ENCODE measurements around the gene NEURL4.

Gene NEURL4

DNA sequence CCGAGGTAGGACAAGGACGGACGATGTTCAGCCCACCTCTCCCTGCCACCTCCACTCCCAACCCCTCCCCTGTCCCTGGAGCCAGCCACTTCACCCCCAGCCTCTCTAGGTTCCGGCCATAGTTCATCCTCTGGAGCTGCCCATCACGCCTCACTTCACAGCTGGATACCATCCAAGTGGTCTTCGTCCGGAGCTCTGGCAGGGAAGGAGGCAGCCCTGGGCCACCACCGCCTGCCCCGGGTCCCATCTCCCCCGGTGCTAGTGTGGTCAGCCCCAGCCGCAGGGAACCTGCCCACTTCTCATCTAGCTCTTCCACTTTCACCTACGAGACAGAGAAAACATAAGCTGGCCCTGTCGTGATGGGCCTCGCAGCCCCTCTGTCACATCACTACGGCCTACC lies 7.7 kb downstream of the NEURL4 start:
- no peak for DNase-seq

DNA sequence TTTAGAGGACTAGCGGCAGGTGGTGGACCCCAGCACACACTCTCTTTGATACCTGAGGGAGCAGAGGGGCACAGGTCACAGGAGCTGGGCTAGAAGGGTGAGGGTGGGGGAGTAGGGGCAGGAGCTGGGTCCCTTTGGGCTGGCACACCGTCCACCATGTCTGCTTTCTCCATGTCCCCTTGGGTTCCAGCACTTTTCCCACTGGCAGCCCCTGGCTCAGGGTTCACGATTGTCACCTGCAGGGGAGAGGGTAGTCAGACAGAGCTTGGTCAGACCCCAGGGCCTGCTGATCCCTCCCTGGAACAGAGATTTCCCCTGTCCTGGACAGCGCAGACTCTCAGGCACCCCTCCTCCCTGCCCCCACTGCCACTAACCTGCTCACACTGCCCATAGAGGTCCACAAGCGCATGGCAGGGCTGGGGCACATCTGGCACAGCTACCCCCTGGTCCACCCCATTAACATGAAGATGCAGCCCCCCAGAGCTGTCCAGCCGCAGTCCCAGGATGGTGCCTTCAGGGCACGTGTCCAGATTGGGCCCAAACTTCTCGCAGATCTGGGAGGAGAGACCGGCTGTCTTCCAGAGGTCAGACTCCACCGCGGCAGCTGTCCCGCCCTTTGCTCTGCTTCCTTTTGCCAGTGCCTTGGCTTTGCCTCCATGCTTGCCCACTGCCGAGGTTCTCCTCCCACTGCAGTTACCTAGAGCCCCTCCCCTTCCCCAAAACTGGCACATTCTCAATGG lies 10.8 kb downstream of the NEURL4 start:
- no peak for DNase-seq

DNA sequence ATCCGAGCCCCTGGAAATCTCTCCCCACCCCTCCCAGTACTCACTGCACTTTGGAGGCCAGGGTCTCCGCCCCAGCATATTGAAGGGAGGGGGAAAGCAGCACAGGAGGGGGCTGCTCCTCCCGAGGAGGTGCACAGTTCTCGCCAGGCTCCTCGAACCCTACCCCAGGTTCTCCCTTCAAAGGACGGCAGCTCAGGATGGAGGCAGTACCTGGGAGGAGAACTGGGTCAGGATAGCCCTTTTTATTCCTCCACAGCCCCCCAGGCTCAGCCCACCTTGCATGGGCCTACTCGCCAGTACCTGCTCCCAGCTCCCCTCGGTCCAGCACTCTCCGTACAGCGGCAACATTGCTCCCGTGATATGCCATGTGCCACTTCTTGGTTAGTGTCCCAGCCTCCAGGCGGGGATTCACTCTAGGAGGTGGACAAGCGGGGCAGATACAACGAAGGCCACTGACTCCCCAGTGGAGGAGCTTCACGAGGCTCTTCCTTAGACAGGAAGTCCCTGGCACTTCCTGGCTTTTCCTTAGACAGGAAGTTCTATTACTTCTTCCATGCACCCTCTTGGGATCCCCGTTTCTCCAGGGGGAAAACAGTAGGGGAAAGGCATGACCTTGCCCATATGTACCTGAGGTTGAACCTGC lies 11.9 kb downstream of the NEURL4 start:
- no peak for DNase-seq

DNA sequence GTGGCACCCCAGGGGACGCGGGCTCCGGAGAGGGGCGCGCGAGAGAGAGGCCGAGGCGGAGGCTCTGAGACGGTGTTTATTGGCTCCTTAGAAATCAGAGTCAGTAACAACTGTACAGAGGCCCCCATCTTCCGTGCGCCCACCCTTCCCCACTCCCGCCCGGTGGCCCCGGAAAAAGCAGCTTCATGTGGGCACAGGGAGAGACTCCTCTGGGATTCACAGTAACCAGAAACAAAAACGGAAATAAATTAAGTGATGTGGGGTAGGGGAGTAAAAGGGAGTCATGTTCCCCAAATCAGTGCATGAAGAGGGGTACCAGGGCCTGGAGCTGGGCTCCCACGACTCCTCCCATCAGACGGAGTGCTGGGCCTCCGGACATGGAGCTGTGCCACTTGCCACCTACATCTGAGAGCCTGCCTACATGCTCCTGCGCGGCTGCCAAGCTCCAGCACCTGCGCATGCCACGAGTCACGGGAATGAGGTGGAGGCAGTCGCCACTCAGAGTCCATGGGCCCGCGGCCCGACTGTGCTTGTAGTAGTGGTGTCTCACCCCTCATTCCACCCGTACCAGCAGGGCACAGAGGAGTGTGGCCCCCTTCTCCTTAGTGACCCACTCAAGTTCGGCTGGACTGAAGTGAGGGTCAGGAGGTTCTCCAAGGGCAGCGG lies 13.4 kb downstream of the NEURL4 start:
- DNase-seq: no peak

GRCh38 chr17:7314719-7315569 lies 14.2 kb downstream of the NEURL4 start, which contains the start of gene GPS2:
GPS2 (minus strand) TSS chr17:7315360; CDS start chr17:7315052, 308 bp downstream.
- DNase-seq: peak; percentile 96

DNA sequence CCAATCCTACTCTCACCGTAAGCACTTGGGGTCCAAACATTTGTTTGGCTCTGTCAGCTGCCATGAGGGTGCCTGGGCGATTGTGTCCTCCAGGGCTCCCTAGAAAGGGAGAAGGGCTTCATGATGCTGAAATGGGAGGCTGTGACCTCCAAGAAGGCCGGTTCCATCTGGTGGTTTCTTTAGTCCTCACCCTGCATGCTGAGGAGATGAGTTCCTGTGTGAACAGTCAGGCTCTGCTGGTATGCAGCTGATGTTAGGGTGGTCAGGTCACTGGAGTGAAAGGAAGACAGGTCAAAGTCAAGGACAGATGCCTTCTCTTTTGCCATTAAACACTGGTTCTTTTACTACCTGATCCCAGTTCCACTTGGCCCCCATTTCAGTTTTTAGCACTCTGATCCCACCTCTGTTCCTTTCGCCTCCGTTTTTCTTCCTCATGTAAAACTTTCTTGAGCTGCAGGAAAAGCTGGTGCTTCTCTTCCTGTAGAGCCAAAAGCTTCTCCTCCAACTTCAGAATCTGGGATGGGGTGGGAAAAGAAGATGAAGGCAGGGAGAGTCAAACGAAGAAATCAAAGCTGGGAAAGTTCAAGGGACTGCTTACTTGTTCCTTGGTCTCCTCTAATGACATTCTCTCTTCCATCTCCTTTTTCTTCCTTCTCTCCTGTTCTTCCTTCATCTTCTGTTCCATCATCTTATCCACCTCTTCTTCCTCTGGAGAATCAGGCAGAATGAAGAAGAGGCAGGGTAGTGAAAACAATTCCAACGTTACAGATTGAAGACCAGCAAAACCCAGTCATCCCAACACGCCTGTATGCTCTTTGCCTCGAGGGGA lies 15.0 kb downstream of the NEURL4 start:
- peak; percentile 45 for DNase-seq

DNA sequence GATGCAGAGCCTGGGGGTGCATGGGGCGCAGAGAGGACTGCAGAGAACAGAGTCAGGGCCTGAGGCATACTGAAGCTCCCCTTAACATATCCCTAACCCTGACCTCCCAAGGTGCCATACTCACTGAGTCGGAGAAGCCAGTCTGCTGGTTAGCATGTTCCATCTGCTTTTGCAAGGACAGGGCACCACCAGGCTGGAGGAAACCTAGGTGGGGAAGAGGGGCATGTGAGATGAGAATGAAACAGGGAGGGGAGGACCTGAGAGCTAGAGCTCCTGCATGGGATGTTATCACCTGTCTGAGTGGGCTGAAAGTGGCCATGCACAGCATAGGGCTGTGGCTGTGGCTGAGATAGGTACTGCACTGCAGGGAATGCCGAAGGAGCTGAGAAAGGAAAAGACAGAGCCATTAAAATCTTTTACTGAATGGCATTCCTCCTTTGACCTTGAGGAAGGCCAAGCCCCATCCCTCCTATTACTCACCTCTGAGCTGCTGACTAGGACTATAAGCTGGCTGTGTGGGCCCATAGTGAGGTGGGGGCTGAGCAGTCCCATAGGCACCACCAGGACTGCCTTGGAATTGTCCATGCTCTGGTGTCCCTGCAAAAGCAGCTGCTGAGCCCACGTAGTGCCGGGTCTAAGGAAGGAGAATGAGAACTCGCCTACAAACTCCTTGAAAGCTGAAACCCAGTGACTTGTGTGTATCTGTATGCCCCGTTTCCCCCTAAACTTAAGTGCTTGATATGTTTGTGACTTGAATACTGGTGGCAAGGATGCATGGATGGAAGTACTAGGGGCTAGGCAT lies 15.8 kb downstream of the NEURL4 start:
- DNase-seq: peak; percentile 49

DNA sequence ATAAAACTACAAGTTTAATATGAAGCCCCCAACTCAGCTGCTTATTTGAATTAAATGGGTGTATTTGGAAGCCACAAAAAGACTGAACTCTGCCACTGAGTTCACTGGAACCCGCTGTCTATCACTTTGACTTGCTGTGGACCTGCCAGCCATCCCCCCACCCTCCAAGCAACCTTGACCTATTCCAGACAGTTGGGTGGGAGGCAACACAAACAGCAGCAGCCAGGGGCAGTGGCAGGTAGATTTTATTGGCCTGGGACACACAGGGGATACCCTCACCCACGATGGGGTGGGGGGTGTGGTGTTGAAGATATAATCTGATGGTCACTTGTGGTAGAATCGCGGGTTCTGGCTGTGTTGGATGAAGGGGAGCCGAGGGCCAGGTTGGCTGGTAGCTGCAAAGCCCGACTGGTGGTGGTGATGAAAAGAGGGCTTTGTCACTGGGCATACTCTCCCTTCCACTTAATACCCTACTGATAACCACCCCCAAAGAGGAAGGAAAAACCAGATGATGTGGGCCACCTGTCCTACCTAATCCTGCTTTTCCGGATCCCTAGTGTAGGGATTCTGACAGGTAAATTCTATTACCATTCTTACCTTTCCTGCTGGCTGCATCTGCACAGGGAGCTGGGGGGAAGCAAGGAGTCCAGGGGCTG lies 16.6 kb downstream of the NEURL4 start:
- DNase-seq: no peak

DNA sequence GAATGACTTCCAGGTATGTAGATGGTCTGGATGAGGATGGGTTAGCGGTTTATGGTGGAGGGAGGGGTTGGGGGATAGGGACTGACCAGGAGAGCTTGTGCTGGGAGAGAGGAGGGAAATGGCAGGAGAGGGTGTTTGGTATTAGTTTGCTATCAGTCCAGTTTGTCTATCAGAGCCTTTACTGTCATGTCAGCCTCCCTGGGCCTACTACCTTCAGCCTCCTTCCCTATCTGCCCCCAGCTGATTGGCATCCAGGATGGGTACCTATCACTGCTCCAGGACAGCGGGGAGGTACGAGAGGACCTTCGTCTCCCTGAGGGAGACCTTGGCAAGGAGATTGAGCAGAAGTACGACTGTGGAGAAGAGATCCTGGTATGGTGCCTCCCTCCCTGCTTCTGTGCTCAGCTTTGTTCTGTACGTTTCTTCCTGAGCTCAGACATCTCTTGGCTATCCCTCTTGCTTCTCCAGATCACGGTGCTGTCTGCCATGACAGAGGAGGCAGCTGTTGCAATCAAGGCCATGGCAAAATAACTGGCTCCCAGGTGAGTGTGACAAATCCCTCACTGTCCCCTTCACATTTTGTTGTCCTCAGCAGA lies 17.9 kb downstream of the NEURL4 start:
- DNase-seq: no peak

DNA sequence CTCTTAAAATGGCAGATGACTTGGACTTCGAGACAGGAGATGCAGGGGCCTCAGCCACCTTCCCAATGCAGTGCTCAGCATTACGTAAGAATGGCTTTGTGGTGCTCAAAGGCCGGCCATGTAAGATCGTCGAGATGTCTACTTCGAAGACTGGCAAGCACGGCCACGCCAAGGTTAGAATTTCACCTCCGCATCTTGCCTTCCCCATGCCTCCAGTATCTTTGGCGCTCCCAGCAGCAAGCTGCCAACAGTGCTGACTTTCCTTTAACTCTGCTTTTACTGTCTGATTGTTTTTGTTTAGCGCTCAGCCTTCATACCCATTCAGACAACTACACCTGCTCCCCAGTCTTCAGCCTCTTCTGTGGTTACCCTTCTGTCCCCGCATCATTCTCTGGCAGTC lies 19.5 kb downstream of the NEURL4 start:
- no peak for DNase-seq

- peak; percentile 83 for DNase-seq
Measured at GRCh38 chr17:7308625-7309433, 20.3 kb downstream of the NEURL4 start.

DNA sequence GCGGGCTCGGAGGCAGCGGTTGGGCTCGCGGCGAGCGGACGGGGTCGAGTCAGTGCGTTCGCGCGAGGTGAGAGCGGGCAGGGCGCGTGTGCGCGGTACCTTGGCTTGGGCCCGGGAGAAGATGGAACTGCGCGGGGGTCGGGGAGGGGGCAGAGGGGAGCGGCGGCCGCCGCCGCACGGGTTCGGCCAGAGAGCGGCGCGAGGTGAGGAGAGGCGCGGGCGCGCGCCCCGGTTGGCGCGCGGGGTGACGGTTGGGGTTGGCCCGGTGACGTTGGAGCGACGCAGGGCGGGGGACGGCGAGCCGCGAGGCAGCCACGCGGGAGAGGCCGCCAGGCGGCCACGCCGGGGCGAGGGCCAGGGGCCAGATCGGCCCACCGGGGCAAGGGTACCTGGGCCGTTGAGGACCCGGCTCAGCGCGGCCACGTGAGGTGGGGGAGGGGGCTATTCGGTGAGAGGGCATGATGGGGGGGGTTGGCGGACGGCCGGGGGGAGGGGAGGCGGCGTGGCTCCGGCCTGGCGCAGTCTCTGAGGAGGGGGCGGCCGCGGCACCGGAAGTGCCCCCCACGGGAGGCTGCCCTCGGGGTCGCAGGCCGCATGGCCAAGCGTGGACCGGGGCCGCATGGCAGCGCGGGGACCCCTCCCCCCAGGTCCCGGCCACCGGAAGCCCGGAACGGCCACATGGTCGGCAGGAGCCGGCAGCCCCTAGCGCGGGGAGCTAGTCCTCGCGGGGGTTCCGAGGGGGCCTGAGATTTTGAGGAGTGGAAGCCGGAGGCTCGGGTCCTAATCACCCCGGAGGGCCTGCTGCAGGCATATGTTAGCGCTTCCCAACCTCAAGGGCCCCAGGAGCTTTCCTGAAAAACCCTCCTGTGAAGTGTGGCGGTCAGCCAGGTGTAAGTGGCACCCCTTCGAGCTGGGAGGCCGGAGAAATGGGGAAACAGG lies 21.2 kb downstream of the NEURL4 start:
- DNase-seq: peak; percentile 58

DNA sequence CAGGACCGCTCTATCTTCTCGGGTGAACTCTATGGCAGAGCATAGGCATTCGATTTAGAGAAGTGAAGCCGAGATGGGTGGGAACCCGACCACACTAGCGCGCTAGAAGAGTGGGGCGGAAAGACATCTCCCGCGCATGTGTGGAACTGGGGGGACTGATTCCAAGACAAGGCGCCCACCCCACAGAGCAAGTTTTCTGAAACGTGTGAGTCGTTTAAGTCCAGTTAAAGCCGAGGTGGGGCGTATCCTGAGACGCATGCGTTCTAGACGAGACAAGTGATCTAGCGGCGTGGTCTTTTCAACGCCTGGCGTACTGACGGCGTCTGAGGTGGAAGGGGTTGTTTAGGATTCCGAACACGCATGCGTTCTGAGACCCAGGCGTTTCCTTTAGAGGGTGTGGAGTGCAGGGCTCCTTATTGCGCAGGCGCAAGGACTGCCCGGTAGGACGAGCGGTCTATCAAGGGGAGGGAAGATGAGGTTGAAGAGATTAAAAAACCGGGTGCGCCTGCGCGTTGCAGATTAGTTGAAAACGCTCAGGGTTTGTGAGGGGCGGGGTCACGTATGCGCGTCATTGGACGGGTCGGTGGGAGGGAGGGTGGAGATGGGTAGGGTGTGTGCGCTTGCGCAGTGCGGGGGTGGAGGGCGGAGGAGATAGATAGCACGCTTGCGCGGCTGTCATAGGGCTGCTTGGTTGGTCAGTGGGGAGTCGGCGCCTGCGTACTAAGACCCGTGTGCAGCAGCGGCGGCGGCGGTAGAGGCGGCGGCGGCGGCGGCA lies 22.0 kb downstream of the NEURL4 start, which contains the start of gene EIF5A:
Gene EIF5A, plus strand, starts transcription at position 718 of the 775 bp plus-strand sequence. CDS start 2,008 bp downstream, outside the sequence.
- DNase-seq: peak; percentile 100

- no peak for DNase-seq
Measured at GRCh38 chr17:7304179-7304578, 25.0 kb downstream of the NEURL4 start.

- DNase-seq: peak; percentile 84
Measured at GRCh38 chr17:7296189-7296861, 32.8 kb downstream of the NEURL4 start.
